ENCODE measurements around the gene PTPRCAP. TPM values are rescaled to one million over a fixed set of nuclear protein-coding genes. Genes with fewer than 3 reads are reported as not detected.
A peak's percentile ranks its signal among the peaks of the same experiment; 100 is the strongest.

Gene PTPRCAP
- total and polyA plus RNA-seq, 9 of the 15 experiments (the other 6 are each of a cell fraction or from before 2014, with no cell fraction given) = 0.22 to 2.0 (median 1.1) TPM; not detected in 4

DNA sequence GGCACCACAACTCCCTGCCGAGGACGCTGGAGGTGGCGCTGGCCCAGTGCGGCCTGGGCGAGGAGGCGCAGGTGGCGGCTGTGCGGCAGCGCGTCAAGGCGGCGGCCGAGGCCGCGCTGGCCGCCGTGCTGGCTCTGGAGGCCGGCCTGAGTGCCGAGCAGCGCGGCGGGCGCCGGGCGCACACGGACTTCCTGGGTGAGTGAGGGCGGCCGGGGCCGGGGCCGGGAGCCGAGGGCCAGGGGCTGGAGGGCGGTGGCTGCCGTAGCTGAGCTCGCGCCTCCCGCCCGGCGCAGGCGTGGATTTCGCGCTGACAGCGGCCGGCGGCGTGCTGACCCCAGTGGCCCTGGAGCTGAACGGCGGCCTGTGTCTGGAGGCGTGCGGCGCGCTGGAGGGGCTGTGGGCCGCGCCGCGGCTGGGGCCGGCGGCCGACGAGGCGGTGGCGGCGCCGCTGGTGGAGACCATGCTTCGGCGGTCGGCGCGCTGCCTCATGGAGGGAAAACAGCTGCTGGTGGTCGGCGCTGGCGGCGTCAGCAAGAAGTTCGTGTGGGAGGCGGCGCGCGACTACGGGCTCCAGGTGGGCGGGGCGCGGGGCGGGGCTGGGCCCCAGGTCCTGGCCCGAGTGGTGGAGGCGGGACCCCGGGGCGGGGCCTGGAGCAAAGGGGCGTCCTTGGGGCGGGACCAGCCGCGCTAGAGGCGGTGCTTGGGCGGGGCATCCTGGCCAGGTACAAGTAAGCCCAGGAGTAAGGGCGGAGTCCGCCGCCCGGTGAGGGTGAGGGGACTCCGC lies 16.6 kb downstream of the PTPRCAP start (continued):
- TF ChIP-seq, protein P1, sequence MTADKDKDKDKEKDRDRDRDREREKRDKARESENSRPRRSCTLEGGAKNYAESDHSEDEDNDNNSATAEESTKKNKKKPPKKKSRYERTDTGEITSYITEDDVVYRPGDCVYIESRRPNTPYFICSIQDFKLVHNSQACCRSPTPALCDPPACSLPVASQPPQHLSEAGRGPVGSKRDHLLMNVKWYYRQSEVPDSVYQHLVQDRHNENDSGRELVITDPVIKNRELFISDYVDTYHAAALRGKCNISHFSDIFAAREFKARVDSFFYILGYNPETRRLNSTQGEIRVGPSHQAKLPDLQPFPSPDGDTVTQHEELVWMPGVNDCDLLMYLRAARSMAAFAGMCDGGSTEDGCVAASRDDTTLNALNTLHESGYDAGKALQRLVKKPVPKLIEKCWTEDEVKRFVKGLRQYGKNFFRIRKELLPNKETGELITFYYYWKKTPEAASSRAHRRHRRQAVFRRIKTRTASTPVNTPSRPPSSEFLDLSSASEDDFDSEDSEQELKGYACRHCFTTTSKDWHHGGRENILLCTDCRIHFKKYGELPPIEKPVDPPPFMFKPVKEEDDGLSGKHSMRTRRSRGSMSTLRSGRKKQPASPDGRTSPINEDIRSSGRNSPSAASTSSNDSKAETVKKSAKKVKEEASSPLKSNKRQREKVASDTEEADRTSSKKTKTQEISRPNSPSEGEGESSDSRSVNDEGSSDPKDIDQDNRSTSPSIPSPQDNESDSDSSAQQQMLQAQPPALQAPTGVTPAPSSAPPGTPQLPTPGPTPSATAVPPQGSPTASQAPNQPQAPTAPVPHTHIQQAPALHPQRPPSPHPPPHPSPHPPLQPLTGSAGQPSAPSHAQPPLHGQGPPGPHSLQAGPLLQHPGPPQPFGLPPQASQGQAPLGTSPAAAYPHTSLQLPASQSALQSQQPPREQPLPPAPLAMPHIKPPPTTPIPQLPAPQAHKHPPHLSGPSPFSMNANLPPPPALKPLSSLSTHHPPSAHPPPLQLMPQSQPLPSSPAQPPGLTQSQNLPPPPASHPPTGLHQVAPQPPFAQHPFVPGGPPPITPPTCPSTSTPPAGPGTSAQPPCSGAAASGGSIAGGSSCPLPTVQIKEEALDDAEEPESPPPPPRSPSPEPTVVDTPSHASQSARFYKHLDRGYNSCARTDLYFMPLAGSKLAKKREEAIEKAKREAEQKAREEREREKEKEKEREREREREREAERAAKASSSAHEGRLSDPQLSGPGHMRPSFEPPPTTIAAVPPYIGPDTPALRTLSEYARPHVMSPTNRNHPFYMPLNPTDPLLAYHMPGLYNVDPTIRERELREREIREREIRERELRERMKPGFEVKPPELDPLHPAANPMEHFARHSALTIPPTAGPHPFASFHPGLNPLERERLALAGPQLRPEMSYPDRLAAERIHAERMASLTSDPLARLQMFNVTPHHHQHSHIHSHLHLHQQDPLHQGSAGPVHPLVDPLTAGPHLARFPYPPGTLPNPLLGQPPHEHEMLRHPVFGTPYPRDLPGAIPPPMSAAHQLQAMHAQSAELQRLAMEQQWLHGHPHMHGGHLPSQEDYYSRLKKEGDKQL (CRISPR knock-in tag; IDR thresholded peaks at IDR 0.05; ENCODE audit: borderline replicate concordance) = no peak
- TF ChIP-seq FUS (optimal IDR thresholded peaks at IDR 0.05; ENCODE audit: low read depth, low read length) = peak; percentile 68
- TF ChIP-seq, protein P2, sequence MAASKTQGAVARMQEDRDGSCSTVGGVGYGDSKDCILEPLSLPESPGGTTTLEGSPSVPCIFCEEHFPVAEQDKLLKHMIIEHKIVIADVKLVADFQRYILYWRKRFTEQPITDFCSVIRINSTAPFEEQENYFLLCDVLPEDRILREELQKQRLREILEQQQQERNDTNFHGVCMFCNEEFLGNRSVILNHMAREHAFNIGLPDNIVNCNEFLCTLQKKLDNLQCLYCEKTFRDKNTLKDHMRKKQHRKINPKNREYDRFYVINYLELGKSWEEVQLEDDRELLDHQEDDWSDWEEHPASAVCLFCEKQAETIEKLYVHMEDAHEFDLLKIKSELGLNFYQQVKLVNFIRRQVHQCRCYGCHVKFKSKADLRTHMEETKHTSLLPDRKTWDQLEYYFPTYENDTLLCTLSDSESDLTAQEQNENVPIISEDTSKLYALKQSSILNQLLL (CRISPR knock-in tag; IDR thresholded peaks at IDR 0.05; ENCODE audit: borderline replicate concordance) = no peak
- no peak for TF ChIP-seq TCF7L2 (IDR thresholded peaks at IDR 0.05; ENCODE audit: low read depth, low read length)
- no peak for TF ChIP-seq SETDB1 (IDR thresholded peaks at IDR 0.05; ENCODE audit: low read length)
- 0 out of 2 replicates have a peak, but pooled peaks have one; percentile 13 for TF ChIP-seq JUND (IDR thresholded peaks at IDR 0.05; ENCODE audit: borderline replicate concordance, low read depth, low read length)
- no peak; the same call in 2 of the 3 replicates for TF ChIP-seq JUND (tag; IDR thresholded peaks at IDR 0.05; ENCODE audit: borderline replicate concordance, low read depth, low read length)
- no peak for TF ChIP-seq ZNF124 (CRISPR knock-in tag; IDR thresholded peaks at IDR 0.05)
- no peak for TF ChIP-seq TAF9B (IDR thresholded peaks at IDR 0.05; ENCODE audit: partially characterized antibody)
- TF ChIP-seq, protein P3, sequence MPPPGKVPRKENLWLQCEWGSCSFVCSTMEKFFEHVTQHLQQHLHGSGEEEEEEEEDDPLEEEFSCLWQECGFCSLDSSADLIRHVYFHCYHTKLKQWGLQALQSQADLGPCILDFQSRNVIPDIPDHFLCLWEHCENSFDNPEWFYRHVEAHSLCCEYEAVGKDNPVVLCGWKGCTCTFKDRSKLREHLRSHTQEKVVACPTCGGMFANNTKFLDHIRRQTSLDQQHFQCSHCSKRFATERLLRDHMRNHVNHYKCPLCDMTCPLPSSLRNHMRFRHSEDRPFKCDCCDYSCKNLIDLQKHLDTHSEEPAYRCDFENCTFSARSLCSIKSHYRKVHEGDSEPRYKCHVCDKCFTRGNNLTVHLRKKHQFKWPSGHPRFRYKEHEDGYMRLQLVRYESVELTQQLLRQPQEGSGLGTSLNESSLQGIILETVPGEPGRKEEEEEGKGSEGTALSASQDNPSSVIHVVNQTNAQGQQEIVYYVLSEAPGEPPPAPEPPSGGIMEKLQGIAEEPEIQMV (tag; conservative IDR thresholded peaks at IDR 0.05; ENCODE audit: low read depth) = no peak
- TF ChIP-seq RFX1 (IDR thresholded peaks at IDR 0.05) = no peak
- no peak for TF ChIP-seq BACH1 (tag; IDR thresholded peaks at IDR 0.05)
- TF ChIP-seq NONO (IDR thresholded peaks at IDR 0.05; ENCODE audit: low read depth in 2 of 2, low read length in 1 of 2) = peak in 1 of 2 experiments; percentile 78; a peak in 2 of 4 replicates
